ENCODE results near the gene STPG3. TPM values are rescaled to one million over a fixed set of nuclear protein-coding genes. Genes with fewer than 3 reads are reported as not detected.

The STPG3 gene
- total and polyA plus RNA-seq, 2 of the 8 experiments (the other 6 are each of a cell fraction or from before 2014, with no cell fraction given): not detected

GRCh38 chr9:137215196-137215986, 35.7 kb upstream of the STPG3 start:
- Histone ChIP-seq H3K79me2 (ENCODE audit: control insufficient read depth in 1 of 2, insufficient read depth in 2 of 2, low read length in 2 of 2) (no peaks in the 10 kb centered on the region), H3K27me3 (replicated peaks in 1 of 4; ENCODE audit: control insufficient read depth in 3 of 4, extremely low read depth in 1 of 4, insufficient read depth in 3 of 4, low read length in 3 of 4) (no peaks in the 10 kb centered on the region), H3K4ac (replicated peaks; ENCODE audit: insufficient read length, low read depth, low read length) (no peak overlapping the region), H3K56ac (replicated peaks; ENCODE audit: insufficient read length, low read depth, low read length) (no peak overlapping the region), H3K14ac (ENCODE audit: insufficient read length) (no peak overlapping the region), H3K9ac (replicated peaks in 1 of 4; ENCODE audit: extremely low read depth in 1 of 4, low read depth in 3 of 4, low read length in 3 of 4) (no peak overlapping the region), H3K36me3 (ENCODE audit: control insufficient read depth in 2 of 4, insufficient read depth in 4 of 4, low read length in 3 of 4) (peaks cover 0 to 22% (median 7%) of the 10 kb centered on the region in 4 experiments; a peak in 7 of 8 replicates), H2AK5ac (ENCODE audit: low read depth, low read length) (no peak overlapping the region), H4K91ac (replicated peaks; ENCODE audit: insufficient read length, low read length) (no peak overlapping the region), H2BK5ac (ENCODE audit: low read depth, low read length) (no peak overlapping the region), H3K9me3 (ENCODE audit: insufficient read depth in 2 of 2, low read depth in 1 of 2, low read length in 1 of 2) (no peaks in the 10 kb centered on the region), H4K8ac (ENCODE audit: extremely low read depth, insufficient read depth, low read length) (no peak overlapping the region), H3K4me2 (ENCODE audit: insufficient read depth in 1 of 2, low read depth in 2 of 2, low read length in 2 of 2) (no peak overlapping the region), H3K4me1 (replicated peaks in 1 of 4; ENCODE audit: control insufficient read depth in 3 of 4, insufficient read depth in 4 of 4, low read length in 3 of 4) (peaks cover 0 to 6% (median 4%) of the 10 kb centered on the region in 4 experiments; a peak in 5 of 7 replicates), H3K23ac (ENCODE audit: insufficient read length) (no peak overlapping the region), H4K5ac (ENCODE audit: insufficient read length, low read depth, low read length) (no peak overlapping the region), H3K27ac (ENCODE audit: low read depth, low read length) (no peak overlapping the region), H3K4me3 (ENCODE audit: extremely low read depth in 1 of 4, insufficient read depth in 2 of 4, low read depth in 3 of 4, low read length in 4 of 4) (no peak overlapping the region), H2BK120ac (replicated peaks; ENCODE audit: low read depth, low read length) (no peak overlapping the region), H2BK15ac (ENCODE audit: low read length) (no peak overlapping the region), H2BK20ac (ENCODE audit: low read length) (no peak overlapping the region), H4K20me1 (replicated peaks in 1 of 2; ENCODE audit: control insufficient read depth in 1 of 2, insufficient read depth in 2 of 2, low read length in 2 of 2) (peaks cover 0 to 16% of the 10 kb centered on the region in 2 experiments), H2BK12ac (ENCODE audit: low read depth, low read length) (no peak overlapping the region), H3K18ac (ENCODE audit: extremely low read depth, low read length) (no peak overlapping the region), H3K79me1 (ENCODE audit: low read depth, low read length) (no peaks in the 10 kb centered on the region; the same call in 1 of the 2 replicates), H2AFZ (ENCODE audit: low read length) (no peak overlapping the region), H3K23me2 (ENCODE audit: low read depth, low read length) (no peaks in the 10 kb centered on the region)
- DNase-seq (ENCODE audit: low read depth in 1 of 2, low spot score in 2 of 2) (no peak), FAIRE-seq (no peak)
- ChIA-PET POLR2A (ENCODE audit: partially characterized antibody) (interaction anchor here (1.1 to 69.9 kb wide), 9 partner anchors 8 to 100 kb away, joined by 3 to 1462 read pairs (median 7); partner anchors contain the start of genes ANAPC2, NDOR1, NELFB and SLC34A3), CTCF (ENCODE audit: partially characterized antibody) (interaction anchor here (0.7 to 4.0 kb wide), 16 partner anchors 9 to 95 kb away, joined by 3 to 31 read pairs (median 6); partner anchors contain the start of genes ANAPC2, CYSRT1, RNF224 and SSNA1)
- 89% methylated on average over 20 of the region's 22 CpGs; no CpG with 5 or more reads in 1 of the 2 experiments for WGBS, 2 experiments (ENCODE audit: extremely low coverage in 1 of 2, insufficient coverage in 1 of 2, insufficient read length in 1 of 2, insufficient replicate concordance in 2 of 2, low coverage in 1 of 2, low lambda C conversion rate in 2 of 2, missing lambda C conversion rate in 1 of 2)
- TF ChIP-seq CHD1 (IDR thresholded peaks at IDR 0.05; ENCODE audit: low read depth, low read length) (no peak), TBP (IDR thresholded peaks at IDR 0.05; ENCODE audit: low read depth, low read length) (no peak), CTCF (IDR thresholded peaks at IDR 0.05; ENCODE audit: control extremely low read depth in 1 of 3, insufficient read depth in 1 of 3, low read depth in 1 of 3, low read length in 3 of 3) (no peak), SP1 (IDR thresholded peaks at IDR 0.05; ENCODE audit: low read depth, low read length) (no peak), RBBP5 (IDR thresholded peaks at IDR 0.05; ENCODE audit: borderline replicate concordance, low read depth, low read length) (no peak), KDM1A (IDR thresholded peaks at IDR 0.05; ENCODE audit: borderline replicate concordance, low read length) (no peak), USF2 (IDR thresholded peaks at IDR 0.05; ENCODE audit: low read length) (no peak), NANOG (IDR thresholded peaks at IDR 0.05; ENCODE audit: insufficient read depth, low read depth, low read length, poor library complexity, severe bottlenecking) (no peak)

Data from H1 (cell line).